ENCODE measurements around the gene SIAH3.

SIAH3 gene

DNA sequence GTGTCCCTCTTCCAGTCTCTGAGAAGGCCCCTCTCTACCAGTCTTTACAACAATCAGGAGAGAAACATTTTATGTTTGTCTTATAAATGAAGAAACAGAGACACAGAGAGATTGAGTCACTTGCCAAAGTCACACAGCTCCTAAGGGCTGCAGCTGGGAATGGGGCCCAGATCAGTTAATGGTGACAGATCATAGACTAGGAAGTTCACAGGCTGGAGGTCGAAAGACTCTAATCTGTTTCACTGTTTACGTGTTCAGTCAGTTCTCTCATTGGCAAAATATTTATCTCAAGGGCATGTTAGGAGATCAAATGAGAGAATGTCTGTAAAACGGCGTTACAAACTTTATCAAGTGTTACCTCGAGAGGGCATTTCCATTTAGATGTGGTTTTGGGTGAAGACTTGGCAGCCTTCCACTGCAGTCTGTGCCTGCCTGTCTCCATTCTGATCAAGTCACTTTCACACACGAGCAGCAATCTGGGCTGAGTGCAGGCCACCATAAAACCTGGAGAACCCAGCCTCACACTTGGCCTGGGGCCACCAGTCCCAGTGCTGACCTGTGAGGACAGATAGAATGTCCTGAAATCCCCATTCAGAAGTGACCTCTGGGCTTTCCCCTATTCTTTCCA is 65.1 kb downstream of the SIAH3 start:
- Histone ChIP-seq H3F3A (ENCODE audit: control insufficient read depth, insufficient read depth) (no peaks in the 10 kb centered on the region), H3K9me2 (replicated peaks; ENCODE audit: control insufficient read depth, low read length) (no peaks in the 10 kb centered on the region), H3K36me3 (ENCODE audit: control insufficient read depth, low read length) (no peaks in the 10 kb centered on the region), H3K4me3 (ENCODE audit: low read length) (no peak overlapping the region), H4K20me1 (ENCODE audit: control insufficient read depth, insufficient read depth, low read depth, low read length) (no peaks in the 10 kb centered on the region), H3K4me2 (ENCODE audit: low read length) (no peak overlapping the region), H3K79me2 (ENCODE audit: control insufficient read depth, low read length) (no peaks in the 10 kb centered on the region), H3K27me3 (ENCODE audit: control insufficient read depth, low read length) (no peaks in the 10 kb centered on the region), H3K9me3 (ENCODE audit: control insufficient read depth, insufficient read depth, low read length) (no peaks in the 10 kb centered on the region), H3K27ac (ENCODE audit: low read depth, low read length) (no peak overlapping the region), H3K4me1 (ENCODE audit: control insufficient read depth, low read length) (no peaks in the 10 kb centered on the region)
- TF ChIP-seq EZH2phosphoT487 (IDR thresholded peaks at IDR 0.05; ENCODE audit: borderline replicate concordance, low read length) (no peak), CTCF (IDR thresholded peaks at IDR 0.05; ENCODE audit: low read depth, low read length, poor library complexity, severe bottlenecking) (no peak)

DNA sequence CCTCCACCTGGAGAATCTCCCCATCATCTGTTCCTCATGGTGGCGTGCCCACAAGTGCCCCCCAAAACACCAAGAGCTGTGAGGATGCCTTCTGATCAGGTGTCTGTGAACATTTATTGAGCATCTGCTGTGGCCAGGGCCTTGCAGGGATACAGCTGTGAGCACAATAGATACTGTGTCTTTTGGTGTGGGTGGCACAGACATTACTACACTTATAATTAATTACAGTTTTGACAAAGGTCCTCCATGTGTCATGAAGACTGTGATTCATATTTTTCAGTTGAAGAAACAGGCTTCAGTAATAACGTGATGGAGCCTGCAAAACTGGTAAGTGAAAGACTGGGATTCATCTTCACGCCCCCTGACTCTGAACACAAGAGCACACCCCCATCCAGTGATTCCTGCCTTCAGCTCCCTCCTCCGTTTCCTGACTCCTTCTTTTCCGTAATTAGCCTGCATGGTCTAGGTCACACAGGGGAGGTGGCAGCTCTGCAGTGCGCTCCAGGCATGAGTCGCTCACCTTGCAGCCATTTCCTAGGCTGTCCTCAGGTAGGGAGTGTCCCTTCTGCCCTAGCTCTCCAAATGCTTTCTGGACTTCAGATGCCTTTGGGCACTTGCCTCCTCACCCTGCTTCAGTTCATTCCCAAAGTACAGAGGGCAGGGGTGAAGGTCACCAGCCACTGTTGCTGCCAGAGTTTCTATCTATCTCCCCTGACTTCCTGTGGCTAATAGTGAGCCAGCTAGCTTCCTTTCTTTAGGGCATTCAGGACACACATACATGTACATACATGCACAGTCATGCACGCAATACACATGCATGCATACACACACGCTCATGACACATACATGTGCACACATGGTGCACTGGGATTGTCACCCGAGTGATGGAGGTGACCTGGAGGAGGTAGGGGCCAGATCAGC is 66.5 kb downstream of the SIAH3 start:
- Histone ChIP-seq H3K27me3 (ENCODE audit: control insufficient read depth, low read length) (no peaks in the 10 kb centered on the region), H3K4me2 (ENCODE audit: low read length) (no peak overlapping the region), H3K9me3 (ENCODE audit: control insufficient read depth, insufficient read depth, low read length) (no peaks in the 10 kb centered on the region), H3K27ac (ENCODE audit: low read depth, low read length) (no peak overlapping the region), H3F3A (ENCODE audit: control insufficient read depth, insufficient read depth) (no peaks in the 10 kb centered on the region), H4K20me1 (ENCODE audit: control insufficient read depth, insufficient read depth, low read depth, low read length) (no peaks in the 10 kb centered on the region), H3K9me2 (replicated peaks; ENCODE audit: control insufficient read depth, low read length) (no peaks in the 10 kb centered on the region), H3K4me1 (ENCODE audit: control insufficient read depth, low read length) (no peaks in the 10 kb centered on the region), H3K36me3 (ENCODE audit: control insufficient read depth, low read length) (no peaks in the 10 kb centered on the region), H3K4me3 (ENCODE audit: low read length) (no peak overlapping the region), H3K79me2 (ENCODE audit: control insufficient read depth, low read length) (no peaks in the 10 kb centered on the region)
- TF ChIP-seq EZH2phosphoT487 (IDR thresholded peaks at IDR 0.05; ENCODE audit: borderline replicate concordance, low read length) (no peak), CTCF (IDR thresholded peaks at IDR 0.05; ENCODE audit: low read depth, low read length, poor library complexity, severe bottlenecking) (no peak)

DNA sequence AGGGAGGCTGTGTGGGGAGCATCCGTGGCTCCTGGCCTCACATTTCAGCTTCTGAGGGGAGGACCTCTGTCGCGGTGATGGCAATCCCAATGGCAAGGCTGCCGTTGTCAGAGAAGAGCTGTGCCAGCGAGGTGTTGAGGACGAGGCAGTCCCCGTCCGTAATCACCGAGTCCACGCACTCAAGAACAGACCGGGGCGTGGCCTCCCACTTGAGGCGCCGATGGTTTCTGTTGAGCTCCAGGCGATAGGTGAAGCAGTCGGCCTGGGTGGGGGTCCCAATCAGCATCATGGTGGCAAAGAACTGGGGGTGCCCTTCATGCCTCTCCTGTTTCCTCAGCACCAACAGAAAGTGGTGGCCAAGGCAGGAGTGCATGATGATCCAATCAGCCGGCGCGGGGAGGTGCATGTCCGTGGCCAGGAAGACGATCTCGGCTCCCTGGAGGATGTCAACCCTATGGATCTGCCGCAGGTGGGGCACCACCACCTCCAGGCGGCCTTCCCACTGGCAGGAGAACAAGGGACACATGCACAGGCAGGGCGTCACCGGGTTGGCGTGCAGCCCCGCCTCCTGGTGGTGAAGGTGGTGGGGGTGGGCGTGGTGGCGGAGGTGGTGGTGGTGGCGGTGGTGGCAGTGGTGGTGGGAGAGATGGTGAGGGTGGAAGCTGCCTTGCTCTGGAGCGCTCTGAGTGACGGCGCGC is 68.1 kb downstream of the SIAH3 start:
- Histone ChIP-seq H3K79me2 (ENCODE audit: control insufficient read depth, low read length) (no peaks in the 10 kb centered on the region), H3F3A (ENCODE audit: control insufficient read depth, insufficient read depth) (no peaks in the 10 kb centered on the region), H3K4me1 (ENCODE audit: control insufficient read depth, low read length) (no peaks in the 10 kb centered on the region), H3K36me3 (ENCODE audit: control insufficient read depth, low read length) (no peaks in the 10 kb centered on the region), H3K9me2 (replicated peaks; ENCODE audit: control insufficient read depth, low read length) (no peaks in the 10 kb centered on the region), H3K27me3 (ENCODE audit: control insufficient read depth, low read length) (no peaks in the 10 kb centered on the region), H4K20me1 (ENCODE audit: control insufficient read depth, insufficient read depth, low read depth, low read length) (no peaks in the 10 kb centered on the region), H3K27ac (ENCODE audit: low read depth, low read length) (no peak overlapping the region), H3K4me2 (ENCODE audit: low read length) (no peak overlapping the region), H3K4me3 (ENCODE audit: low read length) (no peak overlapping the region), H3K9me3 (ENCODE audit: control insufficient read depth, insufficient read depth, low read length) (no peaks in the 10 kb centered on the region)
- no peak for TF ChIP-seq EZH2phosphoT487 (IDR thresholded peaks at IDR 0.05; ENCODE audit: borderline replicate concordance, low read length)
- TF ChIP-seq CTCF (IDR thresholded peaks at IDR 0.05; ENCODE audit: low read depth, low read length, poor library complexity, severe bottlenecking) = no peak
